GM12864 (cell line): ENCODE results near the gene ASIC1.

Experiments
- DNase-seq: peaks from one replicate; pipeline ENCODE4 v3.0.0-alpha.2; 2011; ENCODE audit warnings: low read depth
- H3K4me3 ChIP-seq: 2 replicates; pipeline ENCODE4 v1.5.1; 2011; ENCODE audit warnings: mild to moderate bottlenecking, low read depth, low read length, control low read depth
- TF ChIP-seq, protein P1 (sequence below): IDR thresholded peaks from 2 replicates; pipeline ENCODE4 v1.5.1; 2011; ENCODE audit warnings: low read depth, mild to moderate bottlenecking, moderate library complexity, low read length, control low read depth, inconsistent platforms; ENCODE audit errors: missing control alignments

The ASIC1 gene

DNA sequence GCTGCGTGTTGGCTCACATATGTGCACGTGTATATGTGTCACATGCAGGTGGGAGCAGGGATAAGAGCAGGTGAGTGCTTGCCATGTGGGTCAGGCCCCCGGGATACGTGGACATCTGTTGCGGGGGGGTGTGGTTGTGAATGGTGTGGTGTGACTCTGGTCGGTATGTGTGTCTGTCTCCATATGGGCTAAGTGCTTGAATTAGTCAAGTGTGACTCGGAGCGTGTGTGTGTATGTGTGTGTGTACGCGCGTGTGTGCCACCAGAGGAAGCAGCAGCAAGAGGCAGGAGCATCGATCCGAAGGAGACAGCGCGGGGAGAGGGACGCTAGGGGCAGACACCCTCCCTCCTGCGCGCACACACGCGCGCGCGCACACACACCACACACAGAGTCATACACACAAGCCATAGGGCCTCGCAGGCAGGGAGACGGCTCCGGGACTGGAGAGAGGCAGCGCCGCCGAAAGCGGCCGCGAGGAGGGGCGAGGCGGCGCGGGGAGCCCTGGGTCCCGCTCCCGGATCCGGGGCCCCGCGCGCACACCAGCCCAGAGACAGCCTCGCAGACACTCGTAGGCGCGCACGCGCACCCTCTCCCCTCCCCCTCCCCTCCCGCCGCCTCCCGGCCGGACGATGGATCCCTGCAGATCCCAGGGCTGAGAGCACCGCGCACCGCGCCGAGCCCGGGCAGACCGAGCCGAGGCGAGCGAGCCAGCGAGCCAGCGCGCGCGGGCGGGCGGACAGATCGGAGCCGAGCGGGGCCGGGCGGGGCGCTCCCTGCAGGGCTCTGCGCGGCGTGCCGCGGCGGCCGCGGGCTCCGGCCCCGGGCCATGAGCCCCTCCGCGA is at the start of gene ASIC1:
TSS of gene ASIC1 (plus strand) at position 597 of the 842 bp plus-strand sequence. CDS start 1,171 bp downstream, outside the sequence.
- TF ChIP-seq, protein P1, sequence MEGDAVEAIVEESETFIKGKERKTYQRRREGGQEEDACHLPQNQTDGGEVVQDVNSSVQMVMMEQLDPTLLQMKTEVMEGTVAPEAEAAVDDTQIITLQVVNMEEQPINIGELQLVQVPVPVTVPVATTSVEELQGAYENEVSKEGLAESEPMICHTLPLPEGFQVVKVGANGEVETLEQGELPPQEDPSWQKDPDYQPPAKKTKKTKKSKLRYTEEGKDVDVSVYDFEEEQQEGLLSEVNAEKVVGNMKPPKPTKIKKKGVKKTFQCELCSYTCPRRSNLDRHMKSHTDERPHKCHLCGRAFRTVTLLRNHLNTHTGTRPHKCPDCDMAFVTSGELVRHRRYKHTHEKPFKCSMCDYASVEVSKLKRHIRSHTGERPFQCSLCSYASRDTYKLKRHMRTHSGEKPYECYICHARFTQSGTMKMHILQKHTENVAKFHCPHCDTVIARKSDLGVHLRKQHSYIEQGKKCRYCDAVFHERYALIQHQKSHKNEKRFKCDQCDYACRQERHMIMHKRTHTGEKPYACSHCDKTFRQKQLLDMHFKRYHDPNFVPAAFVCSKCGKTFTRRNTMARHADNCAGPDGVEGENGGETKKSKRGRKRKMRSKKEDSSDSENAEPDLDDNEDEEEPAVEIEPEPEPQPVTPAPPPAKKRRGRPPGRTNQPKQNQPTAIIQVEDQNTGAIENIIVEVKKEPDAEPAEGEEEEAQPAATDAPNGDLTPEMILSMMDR: peak; percentile 14
- DNase-seq: no peak
- H3K4me3 ChIP-seq: peak within 1 kb of the TSS; percentile 59

DNA sequence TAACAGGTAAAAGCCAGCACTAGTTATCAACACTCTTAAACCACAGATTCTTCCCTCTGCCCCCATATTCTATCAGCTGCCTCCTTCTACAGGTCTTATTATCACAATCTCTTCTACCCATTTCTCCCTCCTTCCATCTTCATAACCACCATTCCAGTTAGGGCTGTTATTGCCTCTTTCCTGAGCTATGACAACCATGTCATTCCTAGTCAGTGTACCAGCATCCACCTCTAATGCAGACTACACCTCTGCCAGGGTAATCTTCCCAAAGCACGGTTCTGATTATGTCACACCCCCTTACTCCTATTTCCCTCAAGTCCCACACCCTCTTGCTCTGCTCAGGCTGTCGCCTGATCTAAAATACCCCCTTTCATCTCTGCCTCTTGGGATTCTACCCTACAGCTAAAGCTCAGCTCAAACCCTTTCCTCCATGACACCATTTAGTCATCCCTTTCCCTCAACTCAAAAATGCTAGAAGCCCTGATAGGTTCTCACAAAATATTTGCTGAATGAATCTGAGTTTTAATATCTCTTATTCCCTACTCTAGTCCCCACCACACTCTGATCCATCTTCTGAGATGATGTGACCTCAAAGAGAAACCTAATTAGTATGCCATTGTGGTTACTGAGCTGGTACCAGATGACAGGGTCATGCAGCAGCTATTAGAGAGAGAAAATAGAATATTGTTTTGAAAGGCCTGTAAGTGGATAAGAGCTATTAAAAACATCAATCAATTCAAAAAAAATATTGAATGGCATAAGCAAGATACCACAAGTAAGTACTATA is 43.8 kb upstream of the ASIC1 start:
- no peak overlapping the region for H3K4me3 ChIP-seq
- TF ChIP-seq, protein P1: no peak
- DNase-seq: no peak

DNA sequence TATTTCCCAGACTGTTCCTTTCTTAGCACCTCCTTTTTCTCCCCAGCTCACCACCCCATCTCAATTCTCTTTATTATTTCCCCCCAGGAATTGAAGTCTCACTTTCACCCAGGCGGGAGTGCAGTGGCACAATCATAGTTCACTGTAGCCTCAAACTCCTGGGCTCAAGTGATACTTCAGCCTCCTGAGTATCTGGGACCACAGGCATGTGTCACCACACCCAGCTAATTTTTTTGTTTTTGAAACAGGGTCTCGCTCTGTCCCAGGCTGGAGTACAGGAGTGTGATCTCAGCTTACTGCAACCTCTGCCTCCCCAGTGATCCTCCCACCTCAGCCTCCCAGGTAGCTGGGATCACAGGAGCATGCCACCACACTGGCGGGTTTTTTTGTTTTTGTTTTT is 43.1 kb upstream of the ASIC1 start:
- DNase-seq: no peak
- H3K4me3 ChIP-seq: no peak overlapping the region
- TF ChIP-seq, protein P1: no peak

DNA sequence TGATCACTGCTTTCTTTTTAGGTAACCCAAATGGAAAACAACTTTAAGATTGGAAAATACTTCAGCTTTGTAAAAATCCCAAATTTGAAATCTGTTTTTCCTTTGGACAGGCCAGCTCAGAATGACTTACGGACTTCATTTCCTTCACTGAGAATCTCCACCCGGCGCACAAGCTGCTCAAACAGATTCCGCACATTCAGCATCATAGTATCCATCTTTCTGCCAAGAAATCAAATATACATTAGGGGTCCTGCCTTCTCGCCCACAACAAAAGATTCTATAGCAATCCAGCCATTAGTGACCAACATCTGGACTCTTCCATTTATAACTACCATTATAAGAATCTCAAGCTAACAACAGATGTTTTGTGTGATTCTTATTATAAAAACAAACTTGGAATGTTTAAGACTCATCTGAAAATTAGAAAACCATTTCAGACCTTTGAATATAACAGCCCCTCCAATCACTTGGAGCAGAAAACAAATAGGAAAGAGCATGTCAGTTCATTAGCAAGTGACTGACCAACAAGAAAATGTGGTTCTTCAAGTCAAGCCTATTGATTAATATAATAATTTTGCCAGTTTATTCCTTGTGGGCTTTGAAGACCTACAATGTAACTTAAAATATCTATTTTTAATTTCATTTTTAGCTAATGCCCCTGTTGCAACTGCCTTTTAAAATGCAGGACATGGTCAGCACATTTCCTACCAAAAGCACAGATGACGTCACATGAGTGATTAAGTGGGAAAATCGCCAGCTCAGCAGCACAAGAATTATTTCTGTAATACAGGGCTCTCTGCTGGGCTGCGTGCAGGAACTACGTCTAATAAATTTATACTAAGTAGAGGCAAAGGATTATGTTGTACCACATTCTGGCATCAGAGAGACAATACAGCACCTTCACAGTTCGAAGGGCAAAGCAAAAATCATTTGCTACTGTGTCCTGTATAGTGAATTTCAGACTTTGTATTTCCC is 40.6 kb upstream of the ASIC1 start:
- DNase-seq: no peak
- TF ChIP-seq, protein P1: no peak
- no peak overlapping the region for H3K4me3 ChIP-seq

DNA sequence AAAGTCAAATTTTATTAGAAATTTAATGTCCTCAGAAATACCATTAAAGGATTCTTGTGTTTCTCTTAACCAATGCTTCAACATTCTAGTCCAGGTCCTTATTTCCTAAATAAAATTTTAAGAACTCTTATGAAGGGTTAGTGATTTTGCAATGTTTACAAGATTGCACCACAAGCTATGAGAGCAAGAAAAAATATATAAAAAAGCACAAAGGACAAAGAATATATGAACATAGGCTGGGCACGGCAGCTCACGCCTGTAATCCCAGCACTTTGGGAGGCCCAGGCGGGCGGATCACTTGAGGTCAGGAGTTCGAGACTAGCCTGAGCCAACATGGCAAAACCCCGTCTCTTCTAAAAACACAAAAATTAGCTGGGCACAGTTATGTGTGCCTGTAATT is 39.8 kb upstream of the ASIC1 start:
- H3K4me3 ChIP-seq: no peak overlapping the region
- TF ChIP-seq, protein P1: no peak
- DNase-seq: no peak

DNA sequence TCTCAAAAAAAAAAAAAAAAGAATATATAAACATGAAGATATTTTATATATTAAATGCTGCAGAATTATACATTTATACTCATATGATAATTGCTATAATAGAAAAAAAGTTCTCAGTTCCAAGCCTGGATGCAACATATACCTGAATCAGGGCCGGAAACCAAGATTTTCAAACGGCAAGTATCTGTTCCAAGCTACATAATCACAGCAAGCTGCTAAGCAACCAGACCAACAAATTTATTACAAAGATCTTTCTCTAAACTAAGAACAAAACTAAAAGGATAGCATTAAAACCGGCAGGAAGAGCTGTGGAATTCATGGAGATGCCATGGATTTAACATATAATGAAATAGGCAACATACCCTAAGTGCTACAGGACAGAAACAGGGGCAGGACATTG is 39.2 kb upstream of the ASIC1 start:
- TF ChIP-seq, protein P1: no peak
- no peak for DNase-seq
- no peak overlapping the region for H3K4me3 ChIP-seq
